Activated CD8-positive, alpha-beta memory T cell treated with anti-CD3 and anti-CD28 coated beads, Interleukin-2, amount 50 U/mL, for 48 hours (primary cell): Measurements from ENCODE around the gene DPYSL3.

Experiments
- DNase-seq: peaks from one replicate; pipeline ENCODE4 v3.0.0-alpha.2; 2020

Gene DPYSL3

GRCh38 chr5:147467973-147468508 lies 41.8 kb downstream of the DPYSL3 start:
- no peak for DNase-seq

GRCh38 chr5:147466360-147466980 lies 43.4 kb downstream of the DPYSL3 start:
- no peak for DNase-seq

- no peak for DNase-seq
Observed at GRCh38 chr5:147465747-147466146, 44.1 kb downstream of the DPYSL3 start.

GRCh38 chr5:147464211-147464610 lies 45.7 kb downstream of the DPYSL3 start:
- no peak for DNase-seq

- no peak for DNase-seq
Observed at GRCh38 chr5:147461915-147462314, 48.0 kb downstream of the DPYSL3 start.

- no peak for DNase-seq
Observed at GRCh38 chr5:147460380-147460779, 49.5 kb downstream of the DPYSL3 start.

GRCh38 chr5:147458581-147458980 lies 51.3 kb downstream of the DPYSL3 start:
- no peak for DNase-seq

- no peak for DNase-seq
Observed at GRCh38 chr5:147455822-147456450, 53.9 kb downstream of the DPYSL3 start.

- no peak for DNase-seq
Observed at GRCh38 chr5:147454996-147455677, 54.7 kb downstream of the DPYSL3 start.

GRCh38 chr5:147453875-147454814 lies 55.7 kb downstream of the DPYSL3 start:
- peak; percentile 90 for DNase-seq

- DNase-seq = no peak
Observed at GRCh38 chr5:147452165-147452811, 57.6 kb downstream of the DPYSL3 start.

- no peak for DNase-seq
Observed at GRCh38 chr5:147451193-147451592, 58.7 kb downstream of the DPYSL3 start.

- no peak for DNase-seq
Observed at GRCh38 chr5:147450606-147451005, 59.3 kb downstream of the DPYSL3 start.

GRCh38 chr5:147448766-147449165 lies 61.1 kb downstream of the DPYSL3 start:
- DNase-seq = no peak

- no peak for DNase-seq
Observed at GRCh38 chr5:147446523-147446922, 63.3 kb downstream of the DPYSL3 start.

- no peak for DNase-seq
Observed at GRCh38 chr5:147445917-147446316, 64.0 kb downstream of the DPYSL3 start.

- no peak for DNase-seq
Observed at GRCh38 chr5:147445090-147445489, 64.8 kb downstream of the DPYSL3 start.

GRCh38 chr5:147442224-147442623 lies 67.6 kb downstream of the DPYSL3 start:
- DNase-seq = no peak

GRCh38 chr5:147441191-147441695 lies 68.6 kb downstream of the DPYSL3 start:
- DNase-seq = no peak

- no peak for DNase-seq
Observed at GRCh38 chr5:147439254-147439653, 70.6 kb downstream of the DPYSL3 start.

GRCh38 chr5:147437161-147437596 lies 72.7 kb downstream of the DPYSL3 start:
- DNase-seq = no peak

GRCh38 chr5:147436596-147436995 lies 73.3 kb downstream of the DPYSL3 start:
- no peak for DNase-seq
